Activated CD8-positive, alpha-beta T cell treated with anti-CD3 and anti-CD28 coated beads for 36 hours (primary cell): Measurements from ENCODE around the gene ETFDH. TPM values are rescaled to one million over a fixed set of nuclear protein-coding genes. Genes with fewer than 3 reads are reported as not detected.

Source experiments
- ATAC-seq: fragments of 200-7000 bp; cut with Tn5 transposase; one replicate; pipeline ENCODE4 v1.10.0; 2021; ENCODE audit warnings: mild to moderate bottlenecking, moderate library complexity
- CTCF ChIA-PET: fragments of 350-600 bp; sonication (Branson Sonifier 250); formaldehyde crosslinking; loops from one replicate; lab custom pipeline; 2021; ENCODE audit warnings: antibody characterized with exemption; lab: Charles Lee
- POLR2A ChIA-PET: fragments of 350-600 bp; sonication (Branson Sonifier 250); formaldehyde crosslinking; loops from one replicate; lab custom pipeline; 2021; ENCODE audit warnings: antibody characterized with exemption; lab: Charles Lee
- DNase-seq: peaks from one replicate; pipeline ENCODE4 v3.0.0-alpha.2; 2020
- H3K27ac Mint-ChIP-seq: one replicate; pipeline ENCODE4 v1.8.0; 2021; ENCODE audit warnings: mild to moderate bottlenecking, mixed read lengths
- H3K27me3 Mint-ChIP-seq: one replicate; pipeline ENCODE4 v1.8.0; 2021; ENCODE audit warnings: mixed read lengths
- H3K36me3 Mint-ChIP-seq: one replicate; pipeline ENCODE4 v1.8.0; 2021; ENCODE audit warnings: low read depth, mixed read lengths
- H3K4me1 Mint-ChIP-seq: one replicate; pipeline ENCODE4 v1.8.0; 2021; ENCODE audit warnings: low read depth, mixed read lengths
- H3K4me3 Mint-ChIP-seq: one replicate; pipeline ENCODE4 v1.8.0; 2021; ENCODE audit warnings: mild to moderate bottlenecking, moderate library complexity, mixed read lengths
- H3K9me3 Mint-ChIP-seq: one replicate; pipeline ENCODE4 v1.8.0; 2021; ENCODE audit warnings: mixed read lengths
- intact Hi-C: fragments of 100-400 bp; cut with micrococcal nuclease; formaldehyde crosslinking; loops from one replicate; pipeline ENCODE4 v1.10.0; 2022
- total RNA-seq, 2 experiments: library from RNA; stranded (reverse); gene quantifications; one replicate each; pipeline ENCODE4 v1.2.3, GENCODE V29; 2021
- TF ChIP-seq, protein P1 (sequence below): fragments of 200-600 bp; IDR thresholded peaks from one replicate; pipeline ENCODE4 v1.8.0; 2022; ENCODE audit warnings: antibody characterized with exemption, mild to moderate bottlenecking

Gene ETFDH
- total RNA-seq, 2 experiments from 2014 or later: 28.8 to 31.6 TPM

DNA sequence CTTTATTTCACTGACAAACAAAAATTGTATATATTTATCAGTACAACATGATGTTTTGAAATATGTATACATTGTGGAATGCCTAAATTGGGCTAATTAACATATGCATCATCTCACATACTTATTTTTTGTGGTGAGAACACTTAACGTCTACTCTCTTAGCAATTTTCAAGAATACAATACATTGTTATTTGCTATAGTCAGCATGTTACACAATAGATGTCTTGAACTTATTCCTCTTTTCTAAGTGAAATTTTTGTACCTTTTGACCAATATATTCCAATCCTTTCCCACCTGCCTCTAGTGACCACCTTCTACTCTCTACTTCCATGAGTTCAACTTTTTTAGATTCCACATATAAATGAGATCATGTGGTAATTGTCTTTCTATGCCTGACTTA is 35.5 kb upstream of the ETFDH start:
- POLR2A ChIA-PET: no interaction called here
- intact Hi-C loops: no loop called here
- ATAC-seq: no peak

GRCh38 chr4:158644356-158644755 is 27.7 kb upstream of the ETFDH start:
- no peak overlapping the region for H3K27ac Mint-ChIP-seq
- H3K4me3 Mint-ChIP-seq: no peak overlapping the region
- ATAC-seq (no peak), DNase-seq (no peak)
- TF ChIP-seq, protein P1, sequence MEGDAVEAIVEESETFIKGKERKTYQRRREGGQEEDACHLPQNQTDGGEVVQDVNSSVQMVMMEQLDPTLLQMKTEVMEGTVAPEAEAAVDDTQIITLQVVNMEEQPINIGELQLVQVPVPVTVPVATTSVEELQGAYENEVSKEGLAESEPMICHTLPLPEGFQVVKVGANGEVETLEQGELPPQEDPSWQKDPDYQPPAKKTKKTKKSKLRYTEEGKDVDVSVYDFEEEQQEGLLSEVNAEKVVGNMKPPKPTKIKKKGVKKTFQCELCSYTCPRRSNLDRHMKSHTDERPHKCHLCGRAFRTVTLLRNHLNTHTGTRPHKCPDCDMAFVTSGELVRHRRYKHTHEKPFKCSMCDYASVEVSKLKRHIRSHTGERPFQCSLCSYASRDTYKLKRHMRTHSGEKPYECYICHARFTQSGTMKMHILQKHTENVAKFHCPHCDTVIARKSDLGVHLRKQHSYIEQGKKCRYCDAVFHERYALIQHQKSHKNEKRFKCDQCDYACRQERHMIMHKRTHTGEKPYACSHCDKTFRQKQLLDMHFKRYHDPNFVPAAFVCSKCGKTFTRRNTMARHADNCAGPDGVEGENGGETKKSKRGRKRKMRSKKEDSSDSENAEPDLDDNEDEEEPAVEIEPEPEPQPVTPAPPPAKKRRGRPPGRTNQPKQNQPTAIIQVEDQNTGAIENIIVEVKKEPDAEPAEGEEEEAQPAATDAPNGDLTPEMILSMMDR: no peak
- peaks cover 7% of the 10 kb centered on the region for H3K27me3 Mint-ChIP-seq
- ChIA-PET POLR2A (no interaction called here), CTCF (no interaction called here)
- intact Hi-C loops: no loop called here
- H3K9me3 Mint-ChIP-seq: no peaks in the 10 kb centered on the region
- H3K36me3 Mint-ChIP-seq: no peaks in the 10 kb centered on the region
- no peaks in the 10 kb centered on the region for H3K4me1 Mint-ChIP-seq

More for the DNA sequence above, 35.5 kb upstream of the ETFDH start:
- H3K9me3 Mint-ChIP-seq: no peaks in the 10 kb centered on the region
- H3K4me3 Mint-ChIP-seq: no peak overlapping the region
- H3K4me1 Mint-ChIP-seq: no peaks in the 10 kb centered on the region
- H3K36me3 Mint-ChIP-seq: no peaks in the 10 kb centered on the region
- peaks cover 2% of the 10 kb centered on the region for H3K27me3 Mint-ChIP-seq
- no peak overlapping the region for H3K27ac Mint-ChIP-seq
- DNase-seq: no peak
- TF ChIP-seq, protein P1: no peak
- CTCF ChIA-PET: no interaction called here

GRCh38 chr4:158644760-158645159 is 27.3 kb upstream of the ETFDH start:
- TF ChIP-seq, protein P1: no peak
- Mint-ChIP-seq H3K36me3 (no peaks in the 10 kb centered on the region), H3K4me3 (no peak overlapping the region), H3K9me3 (no peaks in the 10 kb centered on the region), H3K27ac (no peak overlapping the region), H3K27me3 (peaks cover 7% of the 10 kb centered on the region), H3K4me1 (no peaks in the 10 kb centered on the region)
- intact Hi-C loops: no loop called here
- POLR2A ChIA-PET: no interaction called here
- CTCF ChIA-PET: no interaction called here
- DNase-seq (no peak), ATAC-seq (no peak)

DNA sequence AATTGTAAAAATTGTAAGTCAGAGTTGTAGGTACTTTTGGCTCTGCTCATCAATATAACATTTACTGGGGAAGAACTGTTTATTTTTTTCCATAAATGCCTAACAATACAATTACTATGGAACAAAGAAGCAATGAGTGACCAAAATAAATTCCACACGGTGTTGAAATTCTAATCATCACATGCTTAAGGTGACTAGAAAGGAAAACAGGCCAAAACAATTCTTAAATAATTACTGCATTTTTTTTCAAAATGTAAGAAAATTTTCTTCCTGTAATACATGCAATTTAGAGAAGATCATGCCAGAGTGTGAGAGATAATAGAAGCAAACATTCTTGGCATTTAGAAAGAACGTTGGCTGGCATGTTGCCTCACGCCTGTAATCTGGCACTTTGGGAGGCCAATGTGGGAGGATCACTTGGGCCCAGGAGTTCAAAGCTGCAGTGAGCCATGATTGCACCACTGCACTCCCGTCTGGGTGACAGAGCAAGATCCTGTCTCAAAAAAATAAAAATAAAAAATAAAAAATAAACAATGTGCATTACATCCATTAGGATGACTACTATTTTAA is 22.9 kb upstream of the ETFDH start:
- no peaks in the 10 kb centered on the region for H3K9me3 Mint-ChIP-seq
- DNase-seq (no peak), ATAC-seq (no peak)
- TF ChIP-seq, protein P1: no peak
- peaks cover 6% of the 10 kb centered on the region for H3K4me1 Mint-ChIP-seq
- H3K27me3 Mint-ChIP-seq: peaks cover 5% of the 10 kb centered on the region
- no peak overlapping the region for H3K4me3 Mint-ChIP-seq
- CTCF ChIA-PET: no interaction called here
- POLR2A ChIA-PET: no interaction called here
- H3K27ac Mint-ChIP-seq: no peak overlapping the region
- intact Hi-C loops: no loop called here
- no peaks in the 10 kb centered on the region for H3K36me3 Mint-ChIP-seq

GRCh38 chr4:158652920-158653319 is 19.2 kb upstream of the ETFDH start:
- H3K9me3 Mint-ChIP-seq: no peaks in the 10 kb centered on the region
- DNase-seq (no peak), ATAC-seq (no peak)
- TF ChIP-seq, protein P1: no peak
- intact Hi-C loops: no loop called here
- ChIA-PET CTCF (no interaction called here), POLR2A (no interaction called here)
- H3K27ac Mint-ChIP-seq: no peak overlapping the region
- H3K27me3 Mint-ChIP-seq: no peaks in the 10 kb centered on the region
- H3K4me3 Mint-ChIP-seq: no peak overlapping the region
- H3K4me1 Mint-ChIP-seq: peaks cover 6% of the 10 kb centered on the region
- H3K36me3 Mint-ChIP-seq: no peaks in the 10 kb centered on the region
